Endothelial cell (in vitro differentiated cells): ENCODE results near the gene OGT. TPM values are rescaled to one million over a fixed set of nuclear protein-coding genes. Genes with fewer than 3 reads are reported as not detected.
A peak's percentile ranks its signal among the peaks of the same experiment; 100 is the strongest.

Source experiments
- DNase-seq: peaks from one replicate; pipeline ENCODE4 v3.0.0; 2021; ENCODE audit warnings: low spot score
- H3K27ac Mint-ChIP-seq: one replicate; pipeline ENCODE4 v1.8.0; 2021; ENCODE audit warnings: mixed read lengths, inconsistent platforms; ENCODE audit not compliant: unreplicated experiment
- H3K27me3 Mint-ChIP-seq: one replicate; pipeline ENCODE4 v1.8.0; 2021; ENCODE audit warnings: mild to moderate bottlenecking, moderate library complexity, mixed read lengths, inconsistent platforms; ENCODE audit not compliant: unreplicated experiment
- H3K36me3 Mint-ChIP-seq: one replicate; pipeline ENCODE4 v1.8.0; 2021; ENCODE audit warnings: mild to moderate bottlenecking, low read depth, mixed read lengths, inconsistent platforms; ENCODE audit not compliant: unreplicated experiment
- H3K4me1 Mint-ChIP-seq: one replicate; pipeline ENCODE4 v1.8.0; 2021; ENCODE audit warnings: mild to moderate bottlenecking, mixed read lengths, inconsistent platforms; ENCODE audit not compliant: unreplicated experiment
- H3K4me3 Mint-ChIP-seq: one replicate; pipeline ENCODE4 v1.8.0; 2021; ENCODE audit warnings: mild to moderate bottlenecking, mixed read lengths, inconsistent platforms; ENCODE audit not compliant: unreplicated experiment
- H3K9me3 Mint-ChIP-seq: one replicate; pipeline ENCODE4 v1.8.0; 2021; ENCODE audit warnings: mixed read lengths, inconsistent platforms; ENCODE audit not compliant: unreplicated experiment
- CTCF ChIP-seq: fragments of 200-600 bp; sonication (generic); IDR thresholded peaks from one replicate; pipeline ENCODE4 v1.5.0; 2021; ENCODE audit warnings: antibody characterized with exemption; ENCODE audit not compliant: unreplicated experiment
- total RNA-seq: library from RNA; stranded (reverse); fragmentation: NEBNext Ultra II Directional; extraction: Animal tissue kit (Norgen Biotek cat#: 25700); gene quantifications from one replicate; pipeline ENCODE4 v1.2.1, GENCODE V29; 2021; ENCODE audit not compliant: unreplicated experiment

OGT gene
- total RNA-seq, 1 donor from 2014 or later: 139 TPM

DNA sequence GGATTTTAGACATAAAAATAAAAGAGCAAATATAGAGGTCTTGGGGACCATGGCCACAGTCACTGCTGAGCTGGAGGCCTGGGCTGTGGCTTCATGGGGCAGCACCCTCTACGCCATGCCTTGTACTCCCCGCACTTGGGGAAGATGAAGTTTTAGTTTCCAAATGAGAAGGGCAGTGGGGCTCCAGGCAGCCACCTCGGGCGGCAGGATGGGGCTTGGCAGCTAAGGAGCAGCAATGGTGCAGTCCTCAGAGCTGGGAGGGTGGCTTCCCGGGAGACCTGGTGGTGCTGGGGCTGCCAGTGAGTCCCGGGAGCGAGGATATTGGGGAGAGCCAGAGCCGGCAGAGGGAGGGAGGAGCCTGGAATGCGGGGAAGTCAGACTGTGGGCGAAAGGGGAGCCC, 83.0 kb downstream of the OGT start:
- Mint-ChIP-seq H3K4me1 (peaks cover 17% of the 10 kb centered on the region), H3K27ac (no peak overlapping the region), H3K27me3 (peaks cover 2% of the 10 kb centered on the region), H3K36me3 (peaks cover 35% of the 10 kb centered on the region), H3K9me3 (no peaks in the 10 kb centered on the region), H3K4me3 (no peak overlapping the region)
- no peak for DNase-seq
- TF ChIP-seq CTCF: no peak

DNA sequence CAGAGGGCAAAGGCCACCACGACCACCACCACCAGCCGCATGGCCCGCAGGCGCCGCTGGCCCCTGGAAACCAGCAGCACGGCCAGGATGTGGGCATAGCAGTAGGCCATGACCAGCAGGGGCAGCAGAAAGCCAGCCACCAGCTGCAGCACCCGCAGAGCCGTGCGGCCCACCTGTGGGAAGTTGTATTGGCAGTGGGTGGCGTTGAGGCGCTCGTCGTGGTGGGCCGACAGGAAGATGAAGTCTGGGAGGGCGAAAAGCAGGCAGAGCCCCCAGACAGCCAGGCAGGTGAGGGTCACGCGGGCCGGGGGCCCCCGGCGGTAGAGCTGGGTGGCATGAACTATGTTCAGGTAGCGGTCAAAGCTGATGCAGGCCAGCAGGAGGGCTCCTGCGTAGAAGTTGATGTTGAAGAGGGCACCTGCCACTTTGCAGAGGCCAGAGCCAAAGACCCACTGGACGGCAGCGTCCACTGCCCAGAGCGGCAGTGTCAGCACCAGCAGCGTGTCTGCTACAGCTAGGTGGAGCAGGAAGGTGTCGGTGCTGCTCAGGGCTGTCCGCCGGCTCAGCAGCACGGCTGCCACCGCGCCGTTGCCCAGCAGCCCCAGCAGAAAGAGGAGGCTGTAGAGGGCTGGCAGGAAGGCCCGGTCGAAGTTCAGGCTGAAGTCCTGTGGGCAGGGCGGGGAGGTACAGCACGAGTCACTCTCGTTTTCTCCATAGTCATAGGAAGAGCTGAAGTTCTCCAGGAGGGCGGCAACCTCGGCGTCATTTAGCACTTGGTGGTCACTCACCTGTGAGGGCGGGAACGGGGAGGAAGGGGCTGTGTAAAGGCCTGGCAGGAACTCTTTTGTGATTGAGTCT, 84.0 kb downstream of the OGT start:
- TF ChIP-seq CTCF: no peak
- H3K27me3 Mint-ChIP-seq: peaks cover 2% of the 10 kb centered on the region
- H3K9me3 Mint-ChIP-seq: no peaks in the 10 kb centered on the region
- H3K27ac Mint-ChIP-seq: no peak overlapping the region
- peaks cover 19% of the 10 kb centered on the region for H3K4me1 Mint-ChIP-seq
- H3K36me3 Mint-ChIP-seq: peaks cover 27% of the 10 kb centered on the region
- H3K4me3 Mint-ChIP-seq: no peak overlapping the region
- DNase-seq: no peak

GRCh38 chrX:71617742-71618141, 84.8 kb downstream of the OGT start:
- Mint-ChIP-seq H3K4me3 (no peak overlapping the region), H3K27ac (peak overlapping the region; percentile 24), H3K9me3 (no peaks in the 10 kb centered on the region), H3K36me3 (peaks cover 21% of the 10 kb centered on the region), H3K4me1 (peaks cover 21% of the 10 kb centered on the region), H3K27me3 (peaks cover 2% of the 10 kb centered on the region)
- TF ChIP-seq CTCF: no peak
- no peak for DNase-seq

- Mint-ChIP-seq H3K36me3 (peaks cover 18% of the 10 kb centered on the region), H3K4me1 (peaks cover 20% of the 10 kb centered on the region), H3K9me3 (no peaks in the 10 kb centered on the region), H3K4me3 (no peak within 1 kb of the TSS), H3K27ac (peak within 1 kb of the TSS; percentile 24), H3K27me3 (peaks cover 2% of the 10 kb centered on the region)
- no peak for DNase-seq
- TF ChIP-seq CTCF: no peak
These were observed 85.4 kb downstream of the OGT start, which contains the start of gene CXCR3 for GRCh38 chrX:71618303-71618721. TSS of gene CXCR3 (minus strand) at chrX:71618511. CDS start at chrX:71618449, 62 bp downstream.

GRCh38 chrX:71618787-71619186, 85.9 kb downstream of the OGT start:
- Mint-ChIP-seq H3K27ac (no peak overlapping the region), H3K36me3 (peaks cover 13% of the 10 kb centered on the region), H3K27me3 (peaks cover 2% of the 10 kb centered on the region), H3K4me1 (peaks cover 20% of the 10 kb centered on the region), H3K4me3 (no peak overlapping the region), H3K9me3 (no peaks in the 10 kb centered on the region)
- no peak for DNase-seq
- no peak for TF ChIP-seq CTCF
